Liver (tissue), 9 donors: ENCODE results near the gene RHOV. TPM values are rescaled to one million over a fixed set of nuclear protein-coding genes. Genes with fewer than 3 reads are reported as not detected.

ENCODE experiments used
- DNase-seq: peaks from one replicate; pipeline ENCODE4 v3.0.0-alpha.2; 2017; ENCODE audit warnings: low spot score
- H3K27ac ChIP-seq, 2 donors: one replicate each; pipeline ENCODE4 v1.7.0; 2013; ENCODE audit warnings: inconsistent platforms in 2 of 2, low read length in 2 of 2, control low read depth in 1 of 2, low read depth in 1 of 2, mild to moderate bottlenecking in 1 of 2
- H3K27me3 ChIP-seq, 4 donors: one replicate each; pipeline versions ENCODE4 v1.6.1 to v1.7.0; 2013; ENCODE audit warnings: low read length in 3 of 4, inconsistent platforms in 1 of 4, mild to moderate bottlenecking in 1 of 4, moderate library complexity in 1 of 4; ENCODE audit not compliant: control insufficient read depth in 4 of 4, insufficient read depth in 4 of 4
- H3K36me3 ChIP-seq, 4 donors: one replicate each; pipeline versions ENCODE4 v1.6.1 to v1.7.0; 2013; ENCODE audit warnings: low read length in 3 of 4, mild to moderate bottlenecking in 3 of 4, low read depth in 1 of 4, moderate library complexity in 1 of 4; ENCODE audit not compliant: control insufficient read depth in 4 of 4, insufficient read depth in 3 of 4
- H3K4me1 ChIP-seq, 4 donors: one replicate each; pipeline versions ENCODE4 v1.6.1 to v1.7.0; 2013; ENCODE audit warnings: low read length in 3 of 4, mild to moderate bottlenecking in 3 of 4, moderate library complexity in 1 of 4; ENCODE audit not compliant: control insufficient read depth in 4 of 4, insufficient read depth in 4 of 4
- H3K4me3 ChIP-seq, 3 donors: one replicate each; pipeline versions ENCODE4 v1.6.1 to v1.7.0; 2013; ENCODE audit warnings: low read length in 3 of 3, control low read depth in 1 of 3, low read depth in 1 of 3, mild to moderate bottlenecking in 1 of 3
- H3K9ac ChIP-seq, 2 donors: one replicate each; pipeline ENCODE4 v1.7.0; 2013; ENCODE audit warnings: low read length in 2 of 2, mild to moderate bottlenecking in 2 of 2, moderate library complexity in 2 of 2, control low read depth in 1 of 2, low read depth in 1 of 2
- H3K9me3 ChIP-seq, 4 donors: one replicate each; pipeline versions ENCODE4 v1.6.1 to v1.7.0; 2013; ENCODE audit warnings: low read length in 3 of 4; ENCODE audit not compliant: control insufficient read depth in 4 of 4
- EGR1 ChIP-seq, 2 donors: IDR thresholded peaks; 2 replicates each; pipeline ENCODE4 v1.6.1; 2016 to 2018; ENCODE audit warnings: antibody characterized with exemption in 2 of 2, low read depth in 2 of 2
- GABPA ChIP-seq, 2 donors: IDR thresholded peaks in 1 of 2; conservative IDR thresholded peaks in 1 of 2; 2 replicates each; pipeline ENCODE4 v1.6.1; 2016; ENCODE audit warnings: antibody characterized with exemption in 2 of 2, mild to moderate bottlenecking in 1 of 2, moderate library complexity in 1 of 2
- HNF4A ChIP-seq, 2 donors: conservative IDR thresholded peaks; 2 replicates each; pipeline ENCODE4 v1.6.1; 2016; ENCODE audit warnings: antibody characterized with exemption in 2 of 2, mild to moderate bottlenecking in 2 of 2
- HNF4G ChIP-seq: IDR thresholded peaks from 2 replicates; pipeline ENCODE4 v1.6.1; 2016; ENCODE audit warnings: antibody characterized with exemption
- MAX ChIP-seq: IDR thresholded peaks from 2 replicates; pipeline ENCODE4 v1.6.1; 2016; ENCODE audit warnings: antibody characterized with exemption
- NR2F2 ChIP-seq: IDR thresholded peaks from 2 replicates; pipeline ENCODE4 v1.6.1; 2016; ENCODE audit warnings: antibody characterized with exemption
- RAD21 ChIP-seq, 2 donors: IDR thresholded peaks; 2 replicates each; pipeline ENCODE4 v1.6.1; 2016; ENCODE audit warnings: antibody characterized with exemption in 2 of 2, mild to moderate bottlenecking in 2 of 2
- SP1 ChIP-seq: IDR thresholded peaks from 2 replicates; pipeline ENCODE4 v1.6.1; 2018; ENCODE audit warnings: antibody characterized with exemption, mild to moderate bottlenecking
- TAF1 ChIP-seq: conservative IDR thresholded peaks from 2 replicates; pipeline ENCODE4 v1.6.1; 2016; ENCODE audit warnings: antibody characterized with exemption, mild to moderate bottlenecking
- YY1 ChIP-seq: IDR thresholded peaks from 2 replicates; pipeline ENCODE4 v1.6.1; 2016; ENCODE audit warnings: antibody characterized with exemption, mild to moderate bottlenecking
- ZBTB33 ChIP-seq: IDR thresholded peaks from 2 replicates; pipeline ENCODE4 v1.6.1; 2016; ENCODE audit warnings: antibody characterized with exemption
- WGBS: extraction: QIAGEN DNeasy Blood & Tissue Kit; methylation state at CpG from one replicate; pipeline ENCODE4 v1.1.7; 2013; 5-methylcytosine and 5-hydroxymethylcytosine counted together
- polyA plus RNA-seq, 2 donors: library from polyadenylated mRNA; stranded (reverse) in 1 of 2; unstranded in 1 of 2; fragments of 200-250 nt in 1 of 2; fragments of >200 nt in 1 of 2; fragmentation: Nextera tagmentation in 1 of 2; extraction: Ambion mirVana in 1 of 2; gene quantifications; one replicate each; pipeline versions ENCODE4 v1.2.1 to v1.2.3, GENCODE V29; 2013 to 2015
- total RNA-seq, 2 donors: library from RNA; depleted of rRNA; stranded (reverse); fragments of >200 nt; gene quantifications; one replicate each; pipeline ENCODE4 v1.2.3, GENCODE V29; 2014
- TF ChIP-seq, protein P1 (sequence below): IDR thresholded peaks from 2 replicates; pipeline ENCODE4 v1.6.1; 2016; ENCODE audit warnings: antibody characterized with exemption
- TF ChIP-seq, protein P2 (sequence below): IDR thresholded peaks from 2 replicates; pipeline ENCODE4 v1.6.1; 2016; ENCODE audit warnings: antibody characterized with exemption, mild to moderate bottlenecking
- donor health status: healthy.
- donor health status: healthy.
- donor health status: healthy.
- donor health status: healthy.
- donor health status: healthy.

RHOV gene
- total and polyA plus RNA-seq, 4 donors, result 0.05 TPM; not detected in 3

DNA sequence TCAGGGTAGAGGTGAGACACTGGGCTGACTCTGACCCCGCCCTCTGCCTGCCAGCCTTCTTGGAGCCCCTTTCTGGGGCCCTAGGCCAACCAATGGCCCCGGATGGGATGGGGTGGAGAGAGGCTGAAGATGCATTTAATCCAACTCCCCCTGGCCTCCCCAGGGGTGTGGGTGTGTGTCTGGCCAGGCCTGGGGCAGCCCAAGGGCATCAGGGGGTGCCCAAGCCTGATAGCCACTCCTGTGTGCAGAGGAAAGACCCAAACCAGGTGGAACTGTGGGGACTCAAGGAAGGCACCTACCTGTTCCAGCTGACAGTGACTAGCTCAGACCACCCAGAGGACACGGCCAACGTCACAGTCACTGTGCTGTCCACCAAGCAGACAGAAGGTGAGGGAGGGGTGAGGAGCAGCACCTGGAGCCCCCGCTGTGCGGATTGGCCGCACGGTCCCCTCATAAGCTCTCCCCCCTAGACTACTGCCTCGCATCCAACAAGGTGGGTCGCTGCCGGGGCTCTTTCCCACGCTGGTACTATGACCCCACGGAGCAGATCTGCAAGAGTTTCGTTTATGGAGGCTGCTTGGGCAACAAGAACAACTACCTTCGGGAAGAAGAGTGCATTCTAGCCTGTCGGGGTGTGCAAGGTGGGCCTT, 20.7 kb downstream of the RHOV start:
- H3K27me3 ChIP-seq, result no peaks in the 10 kb centered on the region
- WGBS, result 91% methylated on average over 16 of the region's 16 CpGs
- H3K9me3 ChIP-seq, result no peaks in the 10 kb centered on the region
- no peak overlapping the region for H3K4me3 ChIP-seq
- TF ChIP-seq MAX, result no peak
- no peak for TF ChIP-seq RAD21 (IDR thresholded peaks at IDR 0.05)
- TF ChIP-seq, protein P1, sequence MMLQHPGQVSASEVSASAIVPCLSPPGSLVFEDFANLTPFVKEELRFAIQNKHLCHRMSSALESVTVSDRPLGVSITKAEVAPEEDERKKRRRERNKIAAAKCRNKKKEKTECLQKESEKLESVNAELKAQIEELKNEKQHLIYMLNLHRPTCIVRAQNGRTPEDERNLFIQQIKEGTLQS, result no peak
- no peak for TF ChIP-seq ZBTB33
- no peak for TF ChIP-seq EGR1 (IDR thresholded peaks at IDR 0.05; ENCODE audit: low read depth in 2 of 2)
- no peaks in the 10 kb centered on the region for H3K36me3 ChIP-seq
- no peak for DNase-seq
- H3K4me1 ChIP-seq, result peaks cover 0 to 6% (median under 1%) of the 10 kb centered on the region in 4 donors
- no peak overlapping the region for H3K9ac ChIP-seq
- H3K27ac ChIP-seq, result no peak overlapping the region

- TF ChIP-seq SP1, result no peak
- no peak for TF ChIP-seq RAD21 (IDR thresholded peaks at IDR 0.05)
- TF ChIP-seq MAX, result no peak
- no peak for TF ChIP-seq HNF4G
- no peak for TF ChIP-seq ZBTB33
- TF ChIP-seq, protein P2, sequence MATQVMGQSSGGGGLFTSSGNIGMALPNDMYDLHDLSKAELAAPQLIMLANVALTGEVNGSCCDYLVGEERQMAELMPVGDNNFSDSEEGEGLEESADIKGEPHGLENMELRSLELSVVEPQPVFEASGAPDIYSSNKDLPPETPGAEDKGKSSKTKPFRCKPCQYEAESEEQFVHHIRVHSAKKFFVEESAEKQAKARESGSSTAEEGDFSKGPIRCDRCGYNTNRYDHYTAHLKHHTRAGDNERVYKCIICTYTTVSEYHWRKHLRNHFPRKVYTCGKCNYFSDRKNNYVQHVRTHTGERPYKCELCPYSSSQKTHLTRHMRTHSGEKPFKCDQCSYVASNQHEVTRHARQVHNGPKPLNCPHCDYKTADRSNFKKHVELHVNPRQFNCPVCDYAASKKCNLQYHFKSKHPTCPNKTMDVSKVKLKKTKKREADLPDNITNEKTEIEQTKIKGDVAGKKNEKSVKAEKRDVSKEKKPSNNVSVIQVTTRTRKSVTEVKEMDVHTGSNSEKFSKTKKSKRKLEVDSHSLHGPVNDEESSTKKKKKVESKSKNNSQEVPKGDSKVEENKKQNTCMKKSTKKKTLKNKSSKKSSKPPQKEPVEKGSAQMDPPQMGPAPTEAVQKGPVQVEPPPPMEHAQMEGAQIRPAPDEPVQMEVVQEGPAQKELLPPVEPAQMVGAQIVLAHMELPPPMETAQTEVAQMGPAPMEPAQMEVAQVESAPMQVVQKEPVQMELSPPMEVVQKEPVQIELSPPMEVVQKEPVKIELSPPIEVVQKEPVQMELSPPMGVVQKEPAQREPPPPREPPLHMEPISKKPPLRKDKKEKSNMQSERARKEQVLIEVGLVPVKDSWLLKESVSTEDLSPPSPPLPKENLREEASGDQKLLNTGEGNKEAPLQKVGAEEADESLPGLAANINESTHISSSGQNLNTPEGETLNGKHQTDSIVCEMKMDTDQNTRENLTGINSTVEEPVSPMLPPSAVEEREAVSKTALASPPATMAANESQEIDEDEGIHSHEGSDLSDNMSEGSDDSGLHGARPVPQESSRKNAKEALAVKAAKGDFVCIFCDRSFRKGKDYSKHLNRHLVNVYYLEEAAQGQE, result no peak
- TF ChIP-seq GABPA (IDR thresholded peaks at IDR 0.05 in 1 of 2, conservative IDR thresholded peaks at IDR 0.05 in 1 of 2), result no peak
- no peak for TF ChIP-seq YY1
- no peak for TF ChIP-seq NR2F2
- TF ChIP-seq HNF4A (conservative IDR thresholded peaks at IDR 0.05), result no peak
- TF ChIP-seq TAF1, result no peak
- Histone ChIP-seq H3K9me3 (no peaks in the 10 kb centered on the region), H3K36me3 (no peaks in the 10 kb centered on the region), H3K27me3 (no peaks in the 10 kb centered on the region), H3K9ac (no peak overlapping the region), H3K27ac (no peak overlapping the region), H3K4me1 (peaks cover 0 to 2% (median under 1%) of the 10 kb centered on the region in 4 donors), H3K4me3 (no peak overlapping the region)
- no peak for DNase-seq
- 91% methylated on average over 5 of the region's 5 CpGs for WGBS
Measured at GRCh38 chr15:40852529-40852928, 21.5 kb downstream of the RHOV start.
